Gastroesophageal sphincter (tissue), 3 donors: ENCODE results near the gene PIP4K2A.

Experiments
- EP300 ChIP-seq: sonication (generic); formaldehyde crosslinking; IDR thresholded peaks from one replicate; pipeline ENCODE4 v1.6.1; 2017; ENCODE audit warnings: antibody characterized with exemption, mild to moderate bottlenecking
- POLR2A ChIP-seq, 2 donors: fragments of 450-650 bp; IDR thresholded peaks; one replicate each; pipeline ENCODE4 v1.6.1; 2017; ENCODE audit warnings: antibody characterized with exemption in 2 of 2, mild to moderate bottlenecking in 2 of 2, moderate library complexity in 1 of 2
- POLR2AphosphoS5 ChIP-seq: sonication (generic); formaldehyde crosslinking; IDR thresholded peaks from one replicate; pipeline ENCODE4 v1.6.1; 2017; ENCODE audit warnings: antibody characterized with exemption
- TF ChIP-seq, protein P1 (sequence below), 4 experiments: fragments of 200-600 bp in 2 of 4; fragments of 450-650 bp in 2 of 4; sonication (generic) in 1 of 4; IDR thresholded peaks; one replicate each; pipeline ENCODE4 v1.5.1; 2017 to 2019; ENCODE audit warnings: antibody characterized with exemption in 4 of 4, mild to moderate bottlenecking in 2 of 4, moderate library complexity in 2 of 4

- TF ChIP-seq, protein P1, sequence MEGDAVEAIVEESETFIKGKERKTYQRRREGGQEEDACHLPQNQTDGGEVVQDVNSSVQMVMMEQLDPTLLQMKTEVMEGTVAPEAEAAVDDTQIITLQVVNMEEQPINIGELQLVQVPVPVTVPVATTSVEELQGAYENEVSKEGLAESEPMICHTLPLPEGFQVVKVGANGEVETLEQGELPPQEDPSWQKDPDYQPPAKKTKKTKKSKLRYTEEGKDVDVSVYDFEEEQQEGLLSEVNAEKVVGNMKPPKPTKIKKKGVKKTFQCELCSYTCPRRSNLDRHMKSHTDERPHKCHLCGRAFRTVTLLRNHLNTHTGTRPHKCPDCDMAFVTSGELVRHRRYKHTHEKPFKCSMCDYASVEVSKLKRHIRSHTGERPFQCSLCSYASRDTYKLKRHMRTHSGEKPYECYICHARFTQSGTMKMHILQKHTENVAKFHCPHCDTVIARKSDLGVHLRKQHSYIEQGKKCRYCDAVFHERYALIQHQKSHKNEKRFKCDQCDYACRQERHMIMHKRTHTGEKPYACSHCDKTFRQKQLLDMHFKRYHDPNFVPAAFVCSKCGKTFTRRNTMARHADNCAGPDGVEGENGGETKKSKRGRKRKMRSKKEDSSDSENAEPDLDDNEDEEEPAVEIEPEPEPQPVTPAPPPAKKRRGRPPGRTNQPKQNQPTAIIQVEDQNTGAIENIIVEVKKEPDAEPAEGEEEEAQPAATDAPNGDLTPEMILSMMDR (IDR thresholded peaks at IDR 0.05) = no peak
- no peak for TF ChIP-seq POLR2A (IDR thresholded peaks at IDR 0.05)
- TF ChIP-seq POLR2AphosphoS5 = no peak
- no peak for TF ChIP-seq EP300
Observed at GRCh38 chr10:22656036-22656435, 58.3 kb downstream of the PIP4K2A start.
